GM23338 (cell line): ENCODE results near the gene GALNT9. TPM values are rescaled to one million over a fixed set of nuclear protein-coding genes. Genes with fewer than 3 reads are reported as not detected.

Source experiments
- ATAC-seq: fragments of 200-7000 bp; cut with Tn5 transposase; 3 replicates; pipeline ENCODE4 v1.9.1; 2020
- DNase-seq: peaks from one replicate; pipeline ENCODE4 v3.0.0-alpha.2; 2015; ENCODE audit warnings: low spot score
- H2AFZ ChIP-seq: fragments of 200-600 bp; sonication (generic); 2 replicates; pipeline ENCODE4 v1.8.0; 2016; ENCODE audit warnings: antibody characterized with exemption, mild to moderate bottlenecking, moderate library complexity
- H3F3A ChIP-seq: fragments of 200-600 bp; sonication (generic); replicated peaks from 2 replicates; pipeline ENCODE4 v1.8.0; 2017; ENCODE audit warnings: antibody characterized with exemption, mixed run types, low read depth
- H3K27ac ChIP-seq: fragments of 200-600 bp; sonication (generic); 2 replicates; pipeline ENCODE4 v1.6.1; 2016; ENCODE audit warnings: low read depth
- H3K27me3 ChIP-seq: fragments of 200-600 bp; sonication (generic); 2 replicates; pipeline ENCODE4 v1.8.0; 2016; ENCODE audit warnings: mild to moderate bottlenecking, mixed run types, moderate library complexity; ENCODE audit not compliant: insufficient read depth
- H3K36me3 ChIP-seq: fragments of 200-600 bp; sonication (generic); 2 replicates; pipeline ENCODE4 v1.8.0; 2016; ENCODE audit warnings: mild to moderate bottlenecking; ENCODE audit not compliant: insufficient read depth
- H3K4me1 ChIP-seq: fragments of 200-600 bp; sonication (generic); 2 replicates; pipeline ENCODE4 v1.8.0; 2016; ENCODE audit warnings: mild to moderate bottlenecking, moderate library complexity; ENCODE audit not compliant: insufficient read depth
- H3K4me2 ChIP-seq: fragments of 200-600 bp; sonication (generic); 2 replicates; pipeline ENCODE4 v1.7.1; 2017; ENCODE audit warnings: mixed run types
- H3K4me3 ChIP-seq: fragments of 200-600 bp; sonication (generic); 2 replicates; pipeline ENCODE4 v1.6.1; 2016; ENCODE audit warnings: mixed run types
- H3K79me2 ChIP-seq: fragments of 200-600 bp; sonication (generic); replicated peaks from 2 replicates; pipeline ENCODE4 v1.8.0; 2017; ENCODE audit warnings: mild to moderate bottlenecking; ENCODE audit not compliant: insufficient read depth
- H3K9me2 ChIP-seq: fragments of 200-600 bp; sonication (generic); 2 replicates; pipeline ENCODE4 v1.8.0; 2017; ENCODE audit not compliant: insufficient read depth
- H4K20me1 ChIP-seq: fragments of 200-600 bp; sonication (generic); replicated peaks from 2 replicates; pipeline ENCODE4 v1.8.0; 2017; ENCODE audit warnings: mild to moderate bottlenecking; ENCODE audit not compliant: insufficient read depth
- H3K27ac Mint-ChIP-seq: 2 replicates; pipeline ENCODE4 v1.8.0; 2020; ENCODE audit warnings: inconsistent platforms, mild to moderate bottlenecking, moderate library complexity, mixed read lengths
- H3K27me3 Mint-ChIP-seq: 3 replicates; pipeline ENCODE4 v1.8.0; 2022; ENCODE audit warnings: low read depth, mild to moderate bottlenecking, moderate library complexity, mixed read lengths, inconsistent platforms; ENCODE audit not compliant: insufficient read depth, poor library complexity
- H3K36me3 Mint-ChIP-seq: 3 replicates; pipeline ENCODE4 v1.8.0; 2021; ENCODE audit warnings: low read depth, mild to moderate bottlenecking, inconsistent platforms, moderate library complexity, mixed read lengths
- H3K4me1 Mint-ChIP-seq: 3 replicates; pipeline ENCODE4 v1.8.0; 2020; ENCODE audit warnings: mild to moderate bottlenecking, inconsistent platforms, mixed read lengths
- H3K4me3 Mint-ChIP-seq: 3 replicates; pipeline ENCODE4 v1.8.0; 2021; ENCODE audit warnings: moderate library complexity, mild to moderate bottlenecking, inconsistent platforms, mixed read lengths
- H3K9me3 Mint-ChIP-seq: 3 replicates; pipeline ENCODE4 v1.8.0; 2020; ENCODE audit warnings: moderate library complexity, mild to moderate bottlenecking, inconsistent platforms, mixed read lengths
- CREB1 ChIP-seq: fragments of 250-450 bp; sonication (Bioruptor Pico); IDR thresholded peaks from 2 replicates; pipeline ENCODE4 v1.5.0; 2020; ENCODE audit warnings: low read depth, mild to moderate bottlenecking, moderate library complexity
- CTCF ChIP-seq, 2 experiments: fragments of 200-600 bp in 1 of 2; sonication (generic) in 1 of 2; conservative IDR thresholded peaks; 2 replicates each; pipeline versions ENCODE4 v1.5.1 to v1.6.1; 2016 to 2017; ENCODE audit warnings: antibody characterized with exemption in 2 of 2, low read depth in 2 of 2, mild to moderate bottlenecking in 2 of 2, moderate library complexity in 1 of 2
- ETS1 ChIP-seq: IDR thresholded peaks from 2 replicates; pipeline ENCODE4 v1.6.1; 2016; ENCODE audit warnings: antibody characterized with exemption
- EZH2 ChIP-seq: fragments of 200-600 bp; sonication (generic); IDR thresholded peaks from one replicate; pipeline ENCODE4 v1.8.0; 2017; ENCODE audit warnings: antibody characterized with exemption, mild to moderate bottlenecking, low read depth; ENCODE audit not compliant: unreplicated experiment
- EZH2phosphoT487 ChIP-seq: fragments of 200-600 bp; sonication (generic); IDR thresholded peaks from one replicate; pipeline ENCODE4 v1.8.1; 2018; ENCODE audit warnings: antibody characterized with exemption; ENCODE audit not compliant: unreplicated experiment
- JUNB ChIP-seq: IDR thresholded peaks from one replicate; pipeline ENCODE4 v1.6.1; 2016; ENCODE audit warnings: antibody characterized with exemption; ENCODE audit not compliant: unreplicated experiment
- NANOG ChIP-seq: IDR thresholded peaks from 2 replicates; pipeline ENCODE4 v1.6.1; 2016; ENCODE audit warnings: antibody characterized with exemption, borderline replicate concordance
- POLR2AphosphoS5 ChIP-seq: IDR thresholded peaks from 2 replicates; pipeline ENCODE4 v1.6.1; 2016; ENCODE audit warnings: antibody characterized with exemption, low read depth
- REST ChIP-seq: IDR thresholded peaks from one replicate; pipeline ENCODE4 v1.6.1; 2018; ENCODE audit warnings: antibody characterized with exemption; ENCODE audit not compliant: unreplicated experiment
- STAT1 ChIP-seq: IDR thresholded peaks from one replicate; pipeline ENCODE4 v1.6.1; 2016; ENCODE audit warnings: antibody characterized with exemption; ENCODE audit not compliant: unreplicated experiment
- ZNF114 ChIP-seq: fragments of 250-450 bp; sonication (Bioruptor Pico); IDR thresholded peaks from 2 replicates; pipeline ENCODE4 v1.5.0; 2020; ENCODE audit warnings: mild to moderate bottlenecking, moderate library complexity
- ZNF331 ChIP-seq: fragments of 250-450 bp; sonication (Bioruptor Pico); IDR thresholded peaks from 2 replicates; pipeline ENCODE4 v1.5.0; 2020; ENCODE audit warnings: low read depth, mild to moderate bottlenecking, moderate library complexity
- ZNF462 ChIP-seq: fragments of 250-450 bp; sonication (Bioruptor Pico); IDR thresholded peaks from 2 replicates; pipeline ENCODE4 v1.5.0; 2020; ENCODE audit warnings: mild to moderate bottlenecking, moderate library complexity
- polyA plus RNA-seq: library from polyadenylated mRNA; unstranded; fragments of >200 nt; fragmentation: Nextera tagmentation; extraction: Ambion mirVana; gene quantifications from 2 replicates; pipeline ENCODE4 v1.2.1, GENCODE V29; 2016
- total RNA-seq: library from RNA; depleted of rRNA; stranded (reverse); fragments of >200 nt; shearing (Covaris generic); gene quantifications from 2 replicates; pipeline ENCODE4 v1.2.3, GENCODE V29; 2014

Gene GALNT9
- total and polyA plus RNA-seq, 2 experiments from 2014 or later: 0.81 to 2.5 TPM

- H3K4me1 Mint-ChIP-seq: no peaks in the 10 kb centered on the region; the same call in 2 of the 3 replicates
- H3K27me3 Mint-ChIP-seq: peaks cover 3% of the 10 kb centered on the region
- no peaks in the 10 kb centered on the region for H3K4me1 ChIP-seq
- H3K4me3 Mint-ChIP-seq: no peak overlapping the region
- no peaks in the 10 kb centered on the region for H3K9me2 ChIP-seq
- H3K4me2 ChIP-seq: no peak overlapping the region
- H3K27ac Mint-ChIP-seq: no peak overlapping the region
- H3K27me3 ChIP-seq: no peaks in the 10 kb centered on the region
- no peaks in the 10 kb centered on the region for H3K36me3 ChIP-seq
- peaks cover 2% of the 10 kb centered on the region for H3K9me3 Mint-ChIP-seq
- peaks cover 6% of the 10 kb centered on the region for H3F3A ChIP-seq
- DNase-seq (no peak), ATAC-seq (no peak)
- TF ChIP-seq STAT1 (no peak), JUNB (no peak), EZH2 (no peak), NANOG (no peak), EZH2phosphoT487 (no peak), REST (no peak), ETS1 (no peak), CTCF (conservative IDR thresholded peaks at IDR 0.05; ENCODE audit: low read depth in 2 of 2) (no peak), ZNF114 (CRISPR knock-in tag) (no peak), POLR2AphosphoS5 (no peak), CREB1 (CRISPR knock-in tag) (no peak), ZNF331 (CRISPR knock-in tag) (no peak), ZNF462 (CRISPR knock-in tag) (no peak)
- no peak overlapping the region for H2AFZ ChIP-seq
- peaks cover 14% of the 10 kb centered on the region for H3K79me2 ChIP-seq
- no peaks in the 10 kb centered on the region for H4K20me1 ChIP-seq
- H3K36me3 Mint-ChIP-seq: peaks cover 22% of the 10 kb centered on the region
- H3K4me3 ChIP-seq: no peak overlapping the region
- no peak overlapping the region for H3K27ac ChIP-seq
Measured at GRCh38 chr12:132151145-132151765, 178.1 kb downstream of the GALNT9 start.
